ENCODE measurements around the gene BRD1.

Gene BRD1

GRCh38 chr22:49751966-49752597 is 75.6 kb downstream of the BRD1 start:
- no peak for DNase-seq (ENCODE audit: low spot score)

- DNase-seq (ENCODE audit: low spot score), result no peak
Observed at GRCh38 chr22:49751318-49751965, 76.2 kb downstream of the BRD1 start.

GRCh38 chr22:49749885-49750510 is 77.7 kb downstream of the BRD1 start:
- DNase-seq (ENCODE audit: low spot score), result no peak

GRCh38 chr22:49749227-49749626 is 78.4 kb downstream of the BRD1 start:
- DNase-seq (ENCODE audit: low spot score), result no peak

- DNase-seq (ENCODE audit: low spot score), result no peak
Observed at GRCh38 chr22:49748514-49748913, 79.2 kb downstream of the BRD1 start.

- DNase-seq (ENCODE audit: low spot score), result no peak
Observed at GRCh38 chr22:49747716-49748115, 80.0 kb downstream of the BRD1 start.

- no peak for DNase-seq (ENCODE audit: low spot score)
Observed at GRCh38 chr22:49747130-49747529, 80.5 kb downstream of the BRD1 start.

- no peak for DNase-seq (ENCODE audit: low spot score)
Observed at GRCh38 chr22:49746065-49746464, 81.6 kb downstream of the BRD1 start.

- DNase-seq (ENCODE audit: low spot score), result no peak
Observed at GRCh38 chr22:49740242-49740641, 87.4 kb downstream of the BRD1 start.

GRCh38 chr22:49739138-49739537 is 88.5 kb downstream of the BRD1 start:
- no peak for DNase-seq (ENCODE audit: low spot score)

GRCh38 chr22:49738566-49738965 is 89.1 kb downstream of the BRD1 start:
- no peak for DNase-seq (ENCODE audit: low spot score)

- no peak for DNase-seq (ENCODE audit: low spot score)
Observed at GRCh38 chr22:49738006-49738405, 89.7 kb downstream of the BRD1 start.

- DNase-seq (ENCODE audit: low spot score), result no peak
Observed at GRCh38 chr22:49737101-49737551, 90.5 kb downstream of the BRD1 start.

GRCh38 chr22:49736538-49736937 is 91.1 kb downstream of the BRD1 start:
- no peak for DNase-seq (ENCODE audit: low spot score)

GRCh38 chr22:49735901-49736421 is 91.7 kb downstream of the BRD1 start:
- DNase-seq (ENCODE audit: low spot score), result no peak

- peak; percentile 8 for DNase-seq (ENCODE audit: low spot score)
Observed at GRCh38 chr22:49735411-49735900, 92.2 kb downstream of the BRD1 start.

- no peak for DNase-seq (ENCODE audit: low spot score)
Observed at GRCh38 chr22:49734882-49735281, 92.8 kb downstream of the BRD1 start.

GRCh38 chr22:49734390-49734789 is 93.3 kb downstream of the BRD1 start:
- DNase-seq (ENCODE audit: low spot score), result no peak

- no peak for DNase-seq (ENCODE audit: low spot score)
Observed at GRCh38 chr22:49733631-49734030, 94.0 kb downstream of the BRD1 start.

GRCh38 chr22:49730656-49731055 is 97.0 kb downstream of the BRD1 start:
- DNase-seq (ENCODE audit: low spot score), result no peak

- no peak for DNase-seq (ENCODE audit: low spot score)
Observed at GRCh38 chr22:49728570-49729271, 99.0 kb downstream of the BRD1 start.

- no peak for DNase-seq (ENCODE audit: low spot score)
Observed at GRCh38 chr22:49727881-49728569, 99.6 kb downstream of the BRD1 start.

Data from LoVo (cell line).